ENCODE data around the gene RHOD. TPM values are rescaled to one million over a fixed set of nuclear protein-coding genes. Genes with fewer than 3 reads are reported as not detected.

RHOD gene
- total RNA-seq, 1 donor from 2014 or later = 16.7 TPM

DNA sequence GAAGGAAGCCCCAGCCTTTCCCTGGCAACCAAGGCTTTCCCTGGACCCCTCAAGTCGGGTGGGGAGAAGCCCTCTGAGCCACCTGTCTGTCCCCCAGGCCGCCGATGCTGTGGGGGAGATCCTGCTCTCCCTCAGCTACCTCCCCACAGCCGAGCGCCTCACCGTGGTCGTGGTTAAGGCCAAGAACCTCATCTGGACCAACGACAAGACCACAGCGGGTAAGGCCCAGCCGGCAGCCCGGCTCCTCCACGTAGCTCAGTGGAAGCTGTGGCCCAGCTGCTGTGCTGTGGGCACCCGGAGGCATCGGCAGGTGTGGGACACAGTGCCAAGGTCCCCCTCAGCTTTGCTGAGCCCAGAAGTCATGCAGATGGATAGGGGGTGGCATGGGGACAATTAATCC is 12.2 kb upstream of the RHOD start:
- H3K27me3 ChIP-seq = no peaks in the 10 kb centered on the region
- no peak overlapping the region for H3K4me3 ChIP-seq
- ATAC-seq (no peak), DNase-seq (no peak)
- H3K4me1 ChIP-seq = no peaks in the 10 kb centered on the region
- no peak overlapping the region for H3K27ac ChIP-seq
- H3K9me3 ChIP-seq = no peaks in the 10 kb centered on the region
- intact Hi-C loops (cut with DNase I) = no loop called here
- H3K36me3 ChIP-seq = no peaks in the 10 kb centered on the region
- no peak for TF ChIP-seq CTCF (IDR thresholded peaks at IDR 0.05)

- H3K4me1 ChIP-seq = no peaks in the 10 kb centered on the region
- DNase-seq (no peak), ATAC-seq (no peak)
- TF ChIP-seq CTCF (IDR thresholded peaks at IDR 0.05) = no peak
- H3K36me3 ChIP-seq = no peaks in the 10 kb centered on the region
- H3K4me3 ChIP-seq = no peak overlapping the region
- no peaks in the 10 kb centered on the region for H3K9me3 ChIP-seq
- intact Hi-C loops (cut with DNase I) = no loop called here
- no peaks in the 10 kb centered on the region for H3K27me3 ChIP-seq
- H3K27ac ChIP-seq = no peak overlapping the region
Observed at GRCh38 chr11:67045314-67045713, 11.3 kb upstream of the RHOD start.

- Histone ChIP-seq H3K27ac (no peak overlapping the region), H3K4me1 (no peaks in the 10 kb centered on the region), H3K9me3 (no peaks in the 10 kb centered on the region), H3K27me3 (no peaks in the 10 kb centered on the region), H3K4me3 (no peak overlapping the region), H3K36me3 (no peaks in the 10 kb centered on the region)
- DNase-seq = no peak
- ATAC-seq = no peak
- no peak for TF ChIP-seq CTCF (IDR thresholded peaks at IDR 0.05)
- intact Hi-C loops (cut with DNase I) = no loop called here
Observed at GRCh38 chr11:67048515-67049130, 8.0 kb upstream of the RHOD start.

DNA sequence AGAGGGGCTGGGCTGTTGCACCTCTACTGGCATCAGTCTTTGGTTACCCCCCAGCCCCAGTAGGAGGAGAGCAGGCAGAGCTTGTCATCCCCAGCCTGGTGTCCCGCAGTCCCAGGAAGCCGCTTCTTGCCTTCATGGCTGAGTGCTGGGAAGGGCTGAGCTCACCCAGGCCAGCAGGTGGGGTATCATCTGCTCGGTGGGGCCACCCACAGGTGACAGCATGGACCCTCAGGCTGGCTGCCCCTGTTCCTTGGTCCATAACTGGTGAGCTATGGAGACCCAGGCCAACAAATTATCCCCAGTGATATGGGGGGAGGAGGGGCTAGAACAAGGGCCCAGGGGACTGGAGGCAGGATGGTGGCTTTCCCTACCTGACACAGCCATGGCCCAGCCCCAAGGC is 6.5 kb upstream of the RHOD start:
- Histone ChIP-seq H3K4me1 (no peaks in the 10 kb centered on the region), H3K9me3 (no peaks in the 10 kb centered on the region), H3K27ac (no peak overlapping the region), H3K4me3 (no peak overlapping the region), H3K36me3 (no peaks in the 10 kb centered on the region), H3K27me3 (no peaks in the 10 kb centered on the region)
- ATAC-seq (no peak), DNase-seq (no peak)
- no peak for TF ChIP-seq CTCF (IDR thresholded peaks at IDR 0.05)
- intact Hi-C loops (cut with DNase I) = no loop called here

DNA sequence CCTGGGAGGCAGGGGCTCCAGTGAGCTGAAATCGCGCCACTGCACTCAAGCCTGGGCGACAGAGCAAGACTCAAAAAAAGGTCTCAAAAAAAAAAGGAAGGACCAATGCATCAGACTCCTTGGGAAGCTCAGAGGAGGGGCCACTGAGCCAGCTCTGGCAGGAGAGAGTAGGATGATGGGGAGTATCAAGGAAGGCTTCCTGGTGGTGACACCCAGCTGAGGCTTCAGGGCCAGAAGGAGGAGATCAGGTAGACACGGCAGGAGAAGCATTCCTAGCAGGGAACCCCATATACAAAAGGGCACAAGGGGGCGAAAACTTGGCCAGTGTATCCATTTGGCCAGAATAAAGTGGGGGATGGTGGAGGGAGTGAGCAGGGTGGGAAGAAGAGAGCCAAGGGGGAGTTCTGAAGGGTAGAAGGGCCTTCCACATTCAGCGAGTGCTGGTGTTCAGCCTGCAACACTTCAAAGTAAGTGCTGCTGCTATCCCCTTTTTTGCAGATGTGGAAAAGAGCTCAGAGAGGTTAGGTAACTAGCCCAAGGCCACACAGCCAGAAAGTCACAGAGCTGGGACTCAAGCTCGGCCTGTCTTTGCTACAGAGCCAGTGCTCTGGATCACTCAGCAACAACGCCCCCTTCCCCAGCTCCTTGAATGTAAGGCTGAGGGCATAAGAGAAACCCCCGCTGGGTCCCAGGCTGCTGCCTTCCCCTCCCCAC is 5.3 kb upstream of the RHOD start:
- TF ChIP-seq CTCF (IDR thresholded peaks at IDR 0.05) = no peak
- DNase-seq (no peak), ATAC-seq (no peak)
- no peak overlapping the region for H3K27ac ChIP-seq
- no peaks in the 10 kb centered on the region for H3K9me3 ChIP-seq
- no peak overlapping the region for H3K4me3 ChIP-seq
- intact Hi-C loops (cut with DNase I) = no loop called here
- no peaks in the 10 kb centered on the region for H3K27me3 ChIP-seq
- H3K36me3 ChIP-seq = no peaks in the 10 kb centered on the region
- peaks cover 8% of the 10 kb centered on the region for H3K4me1 ChIP-seq
